Gastroesophageal sphincter (tissue), 3 donors: Measurements from ENCODE around the gene AKAP13.

ENCODE experiments used
- POLR2A ChIP-seq, 2 donors: fragments of 450-650 bp; IDR thresholded peaks; one replicate each; pipeline ENCODE4 v1.6.1; 2017; ENCODE audit warnings: antibody characterized with exemption in 2 of 2, mild to moderate bottlenecking in 2 of 2, moderate library complexity in 1 of 2
- POLR2AphosphoS5 ChIP-seq: sonication (generic); formaldehyde crosslinking; IDR thresholded peaks from one replicate; pipeline ENCODE4 v1.6.1; 2017; ENCODE audit warnings: antibody characterized with exemption
- TF ChIP-seq, protein P1 (sequence below), 4 experiments: fragments of 200-600 bp in 2 of 4; fragments of 450-650 bp in 2 of 4; sonication (generic) in 1 of 4; IDR thresholded peaks; one replicate each; pipeline ENCODE4 v1.5.1; 2017 to 2019; ENCODE audit warnings: antibody characterized with exemption in 4 of 4, mild to moderate bottlenecking in 2 of 4, moderate library complexity in 2 of 4

- TF ChIP-seq, protein P1, sequence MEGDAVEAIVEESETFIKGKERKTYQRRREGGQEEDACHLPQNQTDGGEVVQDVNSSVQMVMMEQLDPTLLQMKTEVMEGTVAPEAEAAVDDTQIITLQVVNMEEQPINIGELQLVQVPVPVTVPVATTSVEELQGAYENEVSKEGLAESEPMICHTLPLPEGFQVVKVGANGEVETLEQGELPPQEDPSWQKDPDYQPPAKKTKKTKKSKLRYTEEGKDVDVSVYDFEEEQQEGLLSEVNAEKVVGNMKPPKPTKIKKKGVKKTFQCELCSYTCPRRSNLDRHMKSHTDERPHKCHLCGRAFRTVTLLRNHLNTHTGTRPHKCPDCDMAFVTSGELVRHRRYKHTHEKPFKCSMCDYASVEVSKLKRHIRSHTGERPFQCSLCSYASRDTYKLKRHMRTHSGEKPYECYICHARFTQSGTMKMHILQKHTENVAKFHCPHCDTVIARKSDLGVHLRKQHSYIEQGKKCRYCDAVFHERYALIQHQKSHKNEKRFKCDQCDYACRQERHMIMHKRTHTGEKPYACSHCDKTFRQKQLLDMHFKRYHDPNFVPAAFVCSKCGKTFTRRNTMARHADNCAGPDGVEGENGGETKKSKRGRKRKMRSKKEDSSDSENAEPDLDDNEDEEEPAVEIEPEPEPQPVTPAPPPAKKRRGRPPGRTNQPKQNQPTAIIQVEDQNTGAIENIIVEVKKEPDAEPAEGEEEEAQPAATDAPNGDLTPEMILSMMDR (IDR thresholded peaks at IDR 0.05): no peak
- TF ChIP-seq POLR2A (IDR thresholded peaks at IDR 0.05) (no peak), POLR2AphosphoS5 (no peak)
These were observed 84.1 kb downstream of the AKAP13 start for GRCh38 chr15:85464471-85464870.
